IPS-20b (cell line): Measurements from ENCODE around the gene PTPN4.

Experiments
- H3K27ac ChIP-seq: one replicate; pipeline ENCODE4 v1.5.1; 2013; ENCODE audit warnings: low read length
- H3K27me3 ChIP-seq: 2 replicates; pipeline ENCODE4 v1.6.1; 2013; ENCODE audit warnings: mild to moderate bottlenecking, low read length, inconsistent platforms; ENCODE audit not compliant: insufficient read depth
- H3K36me3 ChIP-seq: 2 replicates; pipeline ENCODE4 v1.6.1; 2013; ENCODE audit warnings: low read depth, mild to moderate bottlenecking, inconsistent platforms, low read length, moderate library complexity; ENCODE audit not compliant: insufficient read depth
- H3K4me1 ChIP-seq: 2 replicates; pipeline ENCODE4 v1.6.1; 2013; ENCODE audit warnings: mild to moderate bottlenecking, control low read depth, inconsistent platforms, low read length, moderate library complexity; ENCODE audit not compliant: insufficient read depth
- H3K4me3 ChIP-seq: 2 replicates; pipeline ENCODE4 v1.5.1; 2013; ENCODE audit warnings: mild to moderate bottlenecking, low read length, inconsistent platforms
- H3K9ac ChIP-seq: 2 replicates; pipeline ENCODE4 v1.6.1; 2013; ENCODE audit warnings: low read depth, mild to moderate bottlenecking, inconsistent platforms, low read length, moderate library complexity
- H3K9me3 ChIP-seq: 2 replicates; pipeline ENCODE4 v1.6.1; 2013; ENCODE audit warnings: mild to moderate bottlenecking, low read depth, low read length, inconsistent platforms; ENCODE audit not compliant: insufficient read depth

PTPN4 gene

GRCh38 chr2:119932809-119933208 is 173.1 kb downstream of the PTPN4 start:
- H3K27me3 ChIP-seq = no peaks in the 10 kb centered on the region
- no peak overlapping the region for H3K4me3 ChIP-seq
- no peak overlapping the region for H3K27ac ChIP-seq
- H3K9me3 ChIP-seq = no peaks in the 10 kb centered on the region
- H3K36me3 ChIP-seq = peaks cover 55% of the 10 kb centered on the region
- H3K9ac ChIP-seq = no peak overlapping the region
- no peaks in the 10 kb centered on the region for H3K4me1 ChIP-seq

GRCh38 chr2:119934319-119934718 is 174.6 kb downstream of the PTPN4 start:
- Histone ChIP-seq H3K9me3 (no peaks in the 10 kb centered on the region), H3K27me3 (no peaks in the 10 kb centered on the region), H3K9ac (no peak overlapping the region), H3K36me3 (peaks cover 59% of the 10 kb centered on the region), H3K4me3 (no peak overlapping the region), H3K4me1 (no peaks in the 10 kb centered on the region), H3K27ac (no peak overlapping the region)

GRCh38 chr2:119937680-119938079 is 178.0 kb downstream of the PTPN4 start:
- Histone ChIP-seq H3K9ac (no peak overlapping the region), H3K4me3 (no peak overlapping the region), H3K27me3 (no peaks in the 10 kb centered on the region), H3K27ac (no peak overlapping the region), H3K36me3 (peaks cover 69% of the 10 kb centered on the region), H3K4me1 (no peaks in the 10 kb centered on the region), H3K9me3 (no peaks in the 10 kb centered on the region)

GRCh38 chr2:119939915-119940314 is 180.2 kb downstream of the PTPN4 start:
- no peaks in the 10 kb centered on the region for H3K4me1 ChIP-seq
- H3K36me3 ChIP-seq = peaks cover 62% of the 10 kb centered on the region
- no peaks in the 10 kb centered on the region for H3K27me3 ChIP-seq
- H3K9ac ChIP-seq = no peak overlapping the region
- no peaks in the 10 kb centered on the region for H3K9me3 ChIP-seq
- H3K4me3 ChIP-seq = no peak overlapping the region
- H3K27ac ChIP-seq = no peak overlapping the region

GRCh38 chr2:119940856-119941255 is 181.1 kb downstream of the PTPN4 start:
- no peaks in the 10 kb centered on the region for H3K9me3 ChIP-seq
- H3K36me3 ChIP-seq = peaks cover 64% of the 10 kb centered on the region
- no peaks in the 10 kb centered on the region for H3K27me3 ChIP-seq
- H3K4me1 ChIP-seq = no peaks in the 10 kb centered on the region
- H3K4me3 ChIP-seq = no peak overlapping the region
- H3K27ac ChIP-seq = no peak overlapping the region
- H3K9ac ChIP-seq = no peak overlapping the region

- H3K27me3 ChIP-seq = no peaks in the 10 kb centered on the region
- H3K9me3 ChIP-seq = no peaks in the 10 kb centered on the region
- H3K36me3 ChIP-seq = peaks cover 66% of the 10 kb centered on the region
- H3K4me3 ChIP-seq = no peak overlapping the region
- H3K9ac ChIP-seq = no peak overlapping the region
- no peak overlapping the region for H3K27ac ChIP-seq
- H3K4me1 ChIP-seq = no peaks in the 10 kb centered on the region
Measured at GRCh38 chr2:119941388-119941787, 181.7 kb downstream of the PTPN4 start.

GRCh38 chr2:119941981-119942513 is 182.3 kb downstream of the PTPN4 start:
- no peaks in the 10 kb centered on the region for H3K27me3 ChIP-seq
- no peaks in the 10 kb centered on the region for H3K9me3 ChIP-seq
- H3K4me3 ChIP-seq = no peak overlapping the region
- H3K4me1 ChIP-seq = no peaks in the 10 kb centered on the region
- no peak overlapping the region for H3K27ac ChIP-seq
- peaks cover 66% of the 10 kb centered on the region for H3K36me3 ChIP-seq
- no peak overlapping the region for H3K9ac ChIP-seq

GRCh38 chr2:119943058-119943457 is 183.3 kb downstream of the PTPN4 start:
- Histone ChIP-seq H3K9ac (no peak overlapping the region), H3K4me1 (no peaks in the 10 kb centered on the region), H3K27me3 (no peaks in the 10 kb centered on the region), H3K36me3 (peaks cover 66% of the 10 kb centered on the region), H3K27ac (no peak overlapping the region), H3K4me3 (no peak overlapping the region), H3K9me3 (no peaks in the 10 kb centered on the region)

GRCh38 chr2:119947535-119947934 is 187.8 kb downstream of the PTPN4 start:
- no peaks in the 10 kb centered on the region for H3K27me3 ChIP-seq
- H3K4me3 ChIP-seq = no peak overlapping the region
- no peak overlapping the region for H3K9ac ChIP-seq
- peaks cover 74% of the 10 kb centered on the region for H3K36me3 ChIP-seq
- H3K27ac ChIP-seq = no peak overlapping the region
- H3K4me1 ChIP-seq = no peaks in the 10 kb centered on the region
- no peaks in the 10 kb centered on the region for H3K9me3 ChIP-seq

- Histone ChIP-seq H3K9ac (no peak overlapping the region), H3K4me1 (no peaks in the 10 kb centered on the region), H3K36me3 (peaks cover 81% of the 10 kb centered on the region), H3K27me3 (no peaks in the 10 kb centered on the region), H3K4me3 (no peak overlapping the region), H3K9me3 (peaks cover 7% of the 10 kb centered on the region), H3K27ac (no peak overlapping the region)
Measured at GRCh38 chr2:119950966-119951365, 191.2 kb downstream of the PTPN4 start.

- H3K9me3 ChIP-seq = peaks cover 26% of the 10 kb centered on the region
- H3K27ac ChIP-seq = no peak overlapping the region
- H3K4me3 ChIP-seq = no peak overlapping the region
- no peaks in the 10 kb centered on the region for H3K27me3 ChIP-seq
- peaks cover 4% of the 10 kb centered on the region for H3K4me1 ChIP-seq
- no peak overlapping the region for H3K9ac ChIP-seq
- H3K36me3 ChIP-seq = peaks cover 88% of the 10 kb centered on the region
Measured at GRCh38 chr2:119958670-119959268, 199.0 kb downstream of the PTPN4 start.

- H3K4me3 ChIP-seq = no peak overlapping the region
- no peak overlapping the region for H3K27ac ChIP-seq
- peaks cover 93% of the 10 kb centered on the region for H3K36me3 ChIP-seq
- H3K4me1 ChIP-seq = peaks cover 4% of the 10 kb centered on the region
- H3K9ac ChIP-seq = no peak overlapping the region
- H3K9me3 ChIP-seq = peaks cover 20% of the 10 kb centered on the region
- H3K27me3 ChIP-seq = no peaks in the 10 kb centered on the region
Measured at GRCh38 chr2:119960821-119961220, 201.1 kb downstream of the PTPN4 start.
